Neural progenitor cell (in vitro differentiated cells): ENCODE measurements around the gene OR56A3.

Experiments used
- CTCF ChIP-seq: fragments of 200-600 bp; sonication (generic); IDR thresholded peaks from 2 replicates; pipeline ENCODE4 v1.5.1; 2017; ENCODE audit warnings: antibody characterized with exemption, mild to moderate bottlenecking
- EZH2 ChIP-seq: fragments of 200-600 bp; sonication (generic); IDR thresholded peaks from 2 replicates; pipeline ENCODE4 v1.6.1; 2017; ENCODE audit warnings: antibody characterized with exemption, mild to moderate bottlenecking, moderate library complexity

- TF ChIP-seq CTCF (no peak), EZH2 (no peak)
These were observed 47.2 kb downstream of the OR56A3 start for GRCh38 chr11:5989203-5989602.
